HepG2 (cell line): ENCODE results near the gene RHOT2. TPM values are rescaled to one million over a fixed set of nuclear protein-coding genes. Genes with fewer than 3 reads are reported as not detected.

Experiments
- AGO1 ChIP-seq: fragments of 200-400 bp; formaldehyde crosslinking; IDR thresholded peaks from 2 replicates; pipeline ENCODE4 v1.6.1; 2017; ENCODE audit warnings: mild to moderate bottlenecking, low read depth, low read length, moderate library complexity; ENCODE audit not compliant: poor library complexity, severe bottlenecking
- CAMTA2 ChIP-seq: sonication (generic); formaldehyde crosslinking; IDR thresholded peaks from 2 replicates; pipeline ENCODE4 v1.4.0; 2020; ENCODE audit warnings: mild to moderate bottlenecking, missing genetic modification reagents, borderline replicate concordance
- CEBPB ChIP-seq: IDR thresholded peaks from 2 replicates; pipeline ENCODE4 v1.6.1; 2011; ENCODE audit warnings: low read depth, low read length, improper control_type of control experiment, borderline replicate concordance
- CENPX ChIP-seq: sonication (generic); formaldehyde crosslinking; IDR thresholded peaks from 2 replicates; pipeline ENCODE4 v1.9.0; 2021; ENCODE audit warnings: mild to moderate bottlenecking, missing genetic modification reagents, moderate library complexity
- FOXO1 ChIP-seq: sonication (generic); formaldehyde crosslinking; IDR thresholded peaks from 2 replicates; pipeline ENCODE4 v1.4.0; 2020; ENCODE audit warnings: missing genetic modification reagents
- GFI1 ChIP-seq: sonication (generic); formaldehyde crosslinking; IDR thresholded peaks from 2 replicates; pipeline ENCODE4 v1.5.0; 2020; ENCODE audit warnings: missing genetic modification reagents, mild to moderate bottlenecking, borderline replicate concordance
- HNF4A ChIP-seq: sonication (generic); formaldehyde crosslinking; IDR thresholded peaks from 2 replicates; pipeline ENCODE4 v1.4.0; 2020; ENCODE audit warnings: missing genetic modification reagents
- HNRNPLL ChIP-seq: fragments of 200-400 bp; formaldehyde crosslinking; IDR thresholded peaks from 2 replicates; pipeline ENCODE4 v1.6.1; 2017; ENCODE audit warnings: mild to moderate bottlenecking, low read depth, low read length; ENCODE audit not compliant: poor library complexity, severe bottlenecking
- KLF6 ChIP-seq: IDR thresholded peaks from 2 replicates; pipeline ENCODE4 v1.8.0; 2016; ENCODE audit warnings: missing biosample characterization, missing genetic modification reagents
- MEIS1 ChIP-seq: sonication (generic); formaldehyde crosslinking; IDR thresholded peaks from 2 replicates; pipeline ENCODE4 v1.9.0; 2021; ENCODE audit warnings: mild to moderate bottlenecking, missing genetic modification reagents, moderate library complexity, borderline replicate concordance
- MYNN ChIP-seq: sonication (generic); formaldehyde crosslinking; IDR thresholded peaks from 2 replicates; pipeline ENCODE4 v1.4.0; 2020; ENCODE audit warnings: mild to moderate bottlenecking, low read depth, missing genetic modification reagents
- PAXIP1 ChIP-seq: sonication (generic); formaldehyde crosslinking; conservative IDR thresholded peaks from 2 replicates; pipeline ENCODE4 v1.4.0; 2020; ENCODE audit warnings: mild to moderate bottlenecking, missing genetic modification reagents, moderate library complexity
- RBAK ChIP-seq: sonication (generic); formaldehyde crosslinking; IDR thresholded peaks from 2 replicates; pipeline ENCODE4 v1.5.1; 2020; ENCODE audit warnings: mild to moderate bottlenecking, missing genetic modification reagents
- RBFOX2 ChIP-seq: fragments of 200-400 bp; formaldehyde crosslinking; IDR thresholded peaks from 2 replicates; pipeline ENCODE4 v1.6.1; 2017; ENCODE audit warnings: low read depth, mild to moderate bottlenecking, low read length
- SMAD3 ChIP-seq: sonication (generic); formaldehyde crosslinking; IDR thresholded peaks from 2 replicates; pipeline ENCODE4 v1.4.0; 2020; ENCODE audit warnings: missing genetic modification reagents
- SUZ12 ChIP-seq: fragments of 150-350 bp; IDR thresholded peaks from 2 replicates; pipeline ENCODE4 v1.6.1; 2014; ENCODE audit warnings: low read depth, low read length
- SYNCRIP ChIP-seq: fragments of 200-400 bp; formaldehyde crosslinking; IDR thresholded peaks from 2 replicates; pipeline ENCODE4 v1.6.1; 2018; ENCODE audit warnings: mild to moderate bottlenecking, low read depth, low read length; ENCODE audit not compliant: insufficient read depth
- THRA ChIP-seq: sonication (generic); formaldehyde crosslinking; IDR thresholded peaks from 2 replicates; pipeline ENCODE4 v1.4.0; 2020; ENCODE audit warnings: missing genetic modification reagents, borderline replicate concordance
- ZFP1 ChIP-seq: IDR thresholded peaks from 2 replicates; pipeline ENCODE4 v1.6.1; 2016
- ZNF546 ChIP-seq: sonication (generic); formaldehyde crosslinking; conservative IDR thresholded peaks from 2 replicates; pipeline ENCODE4 v1.8.1; 2023; ENCODE audit warnings: mild to moderate bottlenecking, missing genetic modification reagents
- ZNF576 ChIP-seq: sonication (generic); formaldehyde crosslinking; IDR thresholded peaks from 2 replicates; pipeline ENCODE4 v1.4.0; 2020; ENCODE audit warnings: mild to moderate bottlenecking, missing genetic modification reagents
- ZNF616 ChIP-seq: sonication (generic); formaldehyde crosslinking; IDR thresholded peaks from 2 replicates; pipeline ENCODE4 v1.5.0; 2020; ENCODE audit warnings: low read depth, mild to moderate bottlenecking, missing genetic modification reagents
- ZNF772 ChIP-seq: sonication (generic); formaldehyde crosslinking; IDR thresholded peaks from 2 replicates; pipeline ENCODE4 v1.5.0; 2020; ENCODE audit warnings: mild to moderate bottlenecking, missing genetic modification reagents
- ZSCAN30 ChIP-seq: sonication (generic); formaldehyde crosslinking; IDR thresholded peaks from 2 replicates; pipeline ENCODE4 v1.5.0; 2020; ENCODE audit warnings: mild to moderate bottlenecking, missing genetic modification reagents
- polyA plus RNA-seq, 8 experiments: library from polyadenylated mRNA; depleted of rRNA in 3 of 8; stranded (reverse) in 7 of 8; unstranded in 1 of 8; fragments of >200 nt; fragmentation: Illumina TruSeq in 4 of 8; extraction: Trizol in 4 of 8; gene quantifications; 2 replicates each; pipeline versions ENCODE4 v1.2.1 to v1.2.3, GENCODE V29; 2011 to 2016; ENCODE audit warnings: low read depth in 4 of 8, missing spikeins in 1 of 8, mixed read lengths in 1 of 8; ENCODE audit not compliant: insufficient read depth in 1 of 8
- total RNA-seq, 5 experiments: library from RNA; depleted of rRNA; stranded (reverse); fragments of >200 nt; fragmentation: Illumina TruSeq; extraction: Trizol; gene quantifications; 2 replicates each; pipeline ENCODE4 v1.2.3, GENCODE V29; 2016; ENCODE audit warnings: low read depth in 1 of 5

The RHOT2 gene
- total and polyA plus RNA-seq, 2 of the 13 experiments (the other 11 are each of a cell fraction or from before 2014, with no cell fraction given), result 63.6 to 76.9 TPM

GRCh38 chr16:645852-646678, 21.9 kb upstream of the RHOT2 start (continued):
- TF ChIP-seq THRA (peak; percentile 33; the same call in 1 of the 2 replicates), ZNF772 (CRISPR knock-in tag) (peak; percentile 59; the same call in 1 of the 2 replicates), ZSCAN30 (CRISPR knock-in tag) (no peak), ZFP1 (CRISPR knock-in tag) (0 out of 2 replicates have a peak, but pooled peaks have one; percentile 41), CEBPB (peak; percentile 76; the same call in 1 of the 2 replicates), ZNF616 (CRISPR knock-in tag) (0 out of 2 replicates have a peak, but pooled peaks have one; percentile 59), GFI1 (CRISPR knock-in tag) (no peak), RBAK (CRISPR knock-in tag) (no peak), SYNCRIP (no peak), SMAD3 (CRISPR knock-in tag) (0 out of 2 replicates have a peak, but pooled peaks have one; percentile 38), MYNN (CRISPR knock-in tag) (no peak), CENPX (no peak), FOXO1 (no peak), PAXIP1 (CRISPR knock-in tag) (peak; percentile 81), HNRNPLL (peak; percentile 52), AGO1 (peak; percentile 95), ZNF576 (CRISPR knock-in tag) (no peak), ZNF546 (CRISPR knock-in tag) (no peak), CAMTA2 (no peak), MEIS1 (peak; percentile 43; the same call in 1 of the 2 replicates), KLF6 (0 out of 2 replicates have a peak, but pooled peaks have one; percentile 63), SUZ12 (no peak), RBFOX2 (peak; percentile 74), HNF4A (no peak)
